ENCODE measurements around the gene PODNL1.

PODNL1 gene

DNA sequence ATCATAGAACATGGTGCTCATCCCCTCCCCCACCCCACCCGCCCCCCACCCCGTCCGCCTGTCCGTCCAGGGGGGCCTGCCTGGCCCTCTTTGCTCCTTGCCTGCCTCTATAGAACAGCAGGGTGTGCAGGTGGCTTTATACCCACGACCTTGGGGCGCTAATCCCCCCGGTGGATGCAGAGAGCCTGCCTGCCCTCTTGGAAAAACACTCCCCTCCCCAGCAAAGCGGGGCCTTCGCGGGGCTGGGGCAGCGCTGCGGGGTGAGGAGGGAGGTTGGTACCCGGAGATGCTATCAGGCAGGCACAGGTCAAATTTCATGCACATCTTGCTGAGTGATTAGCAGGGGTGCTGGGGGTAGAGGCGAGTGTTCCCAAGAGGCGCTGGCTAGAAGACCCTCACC is 46.0 kb upstream of the PODNL1 start:
- WGBS (ENCODE audit: insufficient coverage) = 74% methylated on average over 5 of the region's 15 CpGs
- H3K4me1 ChIP-seq (ENCODE audit: control extremely low read depth in 1 of 4, control insufficient read depth in 4 of 4, insufficient read depth in 4 of 4, low read length in 3 of 4) = peaks cover 3 to 96% (median 84%) of the 10 kb centered on the region in 4 experiments
- POLR2A ChIA-PET = no interaction called here

GRCh38 chr19:13983213-13983889 is 45.1 kb upstream of the PODNL1 start:
- WGBS (ENCODE audit: insufficient coverage) = 87% methylated on average over 17 of the region's 21 CpGs
- DNase-seq = no peak
- peaks cover 0 to 13% (median 6%) of the 10 kb centered on the region in 4 experiments for H3K36me3 ChIP-seq (ENCODE audit: control insufficient read depth in 4 of 4, insufficient read depth in 4 of 4, low read length in 3 of 4)
- POLR2A ChIA-PET = interaction anchor here (0.6 kb wide), 1 partner anchor 120 kb away, joined by 3 read pairs; no protein-coding TSS in a partner anchor
- no peak overlapping the region for H3K27ac ChIP-seq (ENCODE audit: insufficient read depth in 1 of 2, low read depth in 1 of 2, low read length in 2 of 2, poor library complexity in 1 of 2, severe bottlenecking in 2 of 2)
- CTCF ChIA-PET = interaction anchor here (0.7 to 2.4 kb wide), 3 partner anchors 8 to 13 kb away, joined by 3 to 6 read pairs (median 3); no protein-coding TSS in a partner anchor
- H3K4me1 ChIP-seq (ENCODE audit: control extremely low read depth in 1 of 4, control insufficient read depth in 4 of 4, insufficient read depth in 4 of 4, low read length in 3 of 4) = peaks cover 3 to 96% (median 83%) of the 10 kb centered on the region in 4 experiments
- no peaks in the 10 kb centered on the region for H3K9me3 ChIP-seq (ENCODE audit: control extremely low read depth in 1 of 5, control insufficient read depth in 4 of 5, insufficient read depth in 2 of 5, low read depth in 1 of 5, low read length in 4 of 5)
- H3K4me3 ChIP-seq (ENCODE audit: control insufficient read depth in 1 of 7, extremely low read depth in 1 of 7, insufficient read depth in 4 of 7, low read depth in 2 of 7, low read length in 6 of 7) = no peak overlapping the region
- H3K27me3 ChIP-seq (replicated peaks in 2 of 5; ENCODE audit: control insufficient read depth in 4 of 5, insufficient read depth in 5 of 5, low read length in 4 of 5) = no peaks in the 10 kb centered on the region

More for the DNA sequence above, 46.0 kb upstream of the PODNL1 start:
- peaks cover 0 to 13% (median 8%) of the 10 kb centered on the region in 4 experiments for H3K36me3 ChIP-seq (ENCODE audit: control insufficient read depth in 4 of 4, insufficient read depth in 4 of 4, low read length in 3 of 4)
- CTCF ChIA-PET = interaction anchor here (1.0 to 1.4 kb wide), 4 partner anchors 11 to 64 kb away, joined by 3 to 5 read pairs (median 4); no protein-coding TSS in a partner anchor
- no peak overlapping the region for H3K27ac ChIP-seq (ENCODE audit: insufficient read depth in 1 of 2, low read depth in 1 of 2, low read length in 2 of 2, poor library complexity in 1 of 2, severe bottlenecking in 2 of 2)
- H3K9me3 ChIP-seq (ENCODE audit: control extremely low read depth in 1 of 5, control insufficient read depth in 4 of 5, insufficient read depth in 2 of 5, low read depth in 1 of 5, low read length in 4 of 5) = no peaks in the 10 kb centered on the region
- H3K4me3 ChIP-seq (ENCODE audit: control insufficient read depth in 1 of 7, extremely low read depth in 1 of 7, insufficient read depth in 4 of 7, low read depth in 2 of 7, low read length in 6 of 7) = no peak overlapping the region
- no peak for DNase-seq
- no peaks in the 10 kb centered on the region for H3K27me3 ChIP-seq (replicated peaks in 2 of 5; ENCODE audit: control insufficient read depth in 4 of 5, insufficient read depth in 5 of 5, low read length in 4 of 5)

GRCh38 chr19:13982773-13983172 is 44.6 kb upstream of the PODNL1 start:
- ChIA-PET POLR2A (interaction anchor here (0.6 kb wide), 1 partner anchor 120 kb away, joined by 3 read pairs; no protein-coding TSS in a partner anchor), CTCF (interaction anchor here (2.4 kb wide), 1 partner anchor 12 kb away, joined by 6 read pairs; no protein-coding TSS in a partner anchor)
- no peaks in the 10 kb centered on the region for H3K27me3 ChIP-seq (replicated peaks in 2 of 5; ENCODE audit: control insufficient read depth in 4 of 5, insufficient read depth in 5 of 5, low read length in 4 of 5)
- H3K36me3 ChIP-seq (ENCODE audit: control insufficient read depth in 4 of 4, insufficient read depth in 4 of 4, low read length in 3 of 4) = peaks cover 0 to 13% (median 6%) of the 10 kb centered on the region in 4 experiments
- H3K9me3 ChIP-seq (ENCODE audit: control extremely low read depth in 1 of 5, control insufficient read depth in 4 of 5, insufficient read depth in 2 of 5, low read depth in 1 of 5, low read length in 4 of 5) = no peaks in the 10 kb centered on the region
- H3K4me3 ChIP-seq (ENCODE audit: control insufficient read depth in 1 of 7, extremely low read depth in 1 of 7, insufficient read depth in 4 of 7, low read depth in 2 of 7, low read length in 6 of 7) = no peak overlapping the region
- no peak overlapping the region for H3K27ac ChIP-seq (ENCODE audit: insufficient read depth in 1 of 2, low read depth in 1 of 2, low read length in 2 of 2, poor library complexity in 1 of 2, severe bottlenecking in 2 of 2)
- H3K4me1 ChIP-seq (ENCODE audit: control extremely low read depth in 1 of 4, control insufficient read depth in 4 of 4, insufficient read depth in 4 of 4, low read length in 3 of 4) = peaks cover 3 to 96% (median 83%) of the 10 kb centered on the region in 4 experiments
- 98% methylated on average over 9 of the region's 9 CpGs for WGBS (ENCODE audit: insufficient coverage)
- no peak for DNase-seq

DNA sequence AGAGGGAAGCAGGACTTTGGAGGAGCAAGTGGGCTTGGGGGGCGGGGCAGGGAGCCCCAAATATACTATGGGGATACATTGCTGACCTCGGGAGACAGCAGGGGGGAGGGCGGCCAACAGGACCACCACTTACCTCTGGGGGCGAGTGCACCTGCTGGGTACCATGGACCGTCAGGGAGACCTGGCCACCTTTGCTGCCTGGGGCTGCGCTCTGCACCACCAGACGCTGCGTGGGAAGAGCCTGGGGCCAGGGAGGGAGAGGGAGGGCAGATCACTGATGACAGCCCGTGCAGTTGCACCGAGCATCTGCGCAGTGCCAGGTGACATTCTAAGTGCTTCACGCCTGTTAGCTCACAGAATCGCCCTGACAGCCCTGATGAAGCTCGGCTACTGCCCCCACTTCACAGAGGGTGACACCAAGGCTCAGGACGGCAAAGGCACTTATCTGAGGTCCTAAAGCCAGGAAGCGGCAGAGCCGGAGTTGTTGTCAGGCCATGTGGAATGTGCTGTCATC is 43.8 kb upstream of the PODNL1 start:
- Histone ChIP-seq H3K9me3 (ENCODE audit: control extremely low read depth in 1 of 5, control insufficient read depth in 4 of 5, insufficient read depth in 2 of 5, low read depth in 1 of 5, low read length in 4 of 5) (no peaks in the 10 kb centered on the region), H3K27me3 (replicated peaks in 2 of 5; ENCODE audit: control insufficient read depth in 4 of 5, insufficient read depth in 5 of 5, low read length in 4 of 5) (no peaks in the 10 kb centered on the region), H3K27ac (ENCODE audit: insufficient read depth in 1 of 2, low read depth in 1 of 2, low read length in 2 of 2, poor library complexity in 1 of 2, severe bottlenecking in 2 of 2) (no peak overlapping the region), H3K36me3 (ENCODE audit: control insufficient read depth in 4 of 4, insufficient read depth in 4 of 4, low read length in 3 of 4) (peaks cover 0 to 13% (median 6%) of the 10 kb centered on the region in 4 experiments), H3K4me1 (ENCODE audit: control extremely low read depth in 1 of 4, control insufficient read depth in 4 of 4, insufficient read depth in 4 of 4, low read length in 3 of 4) (peaks cover 0 to 90% (median 76%) of the 10 kb centered on the region in 4 experiments), H3K4me3 (ENCODE audit: control insufficient read depth in 1 of 7, extremely low read depth in 1 of 7, insufficient read depth in 4 of 7, low read depth in 2 of 7, low read length in 6 of 7) (no peak overlapping the region)
- WGBS (ENCODE audit: insufficient coverage) = 94% methylated on average over 17 of the region's 17 CpGs
- ChIA-PET CTCF (interaction anchor here (0.9 to 2.4 kb wide), 4 partner anchors 12 to 62 kb away, joined by 3 to 6 read pairs (median 4); partner anchors contain the start of gene IL27RA), POLR2A (interaction anchor here (0.8 kb wide), 1 partner anchor 113 kb away, joined by 3 read pairs; no protein-coding TSS in a partner anchor)
- DNase-seq = no peak

GRCh38 chr19:13981467-13981866 is 43.2 kb upstream of the PODNL1 start:
- Histone ChIP-seq H3K4me1 (ENCODE audit: control extremely low read depth in 1 of 4, control insufficient read depth in 4 of 4, insufficient read depth in 4 of 4, low read length in 3 of 4) (peaks cover 0 to 84% (median 71%) of the 10 kb centered on the region in 4 experiments), H3K27me3 (replicated peaks in 2 of 5; ENCODE audit: control insufficient read depth in 4 of 5, insufficient read depth in 5 of 5, low read length in 4 of 5) (no peaks in the 10 kb centered on the region), H3K36me3 (ENCODE audit: control insufficient read depth in 4 of 4, insufficient read depth in 4 of 4, low read length in 3 of 4) (peaks cover 0 to 14% (median 7%) of the 10 kb centered on the region in 4 experiments), H3K4me3 (ENCODE audit: control insufficient read depth in 1 of 7, extremely low read depth in 1 of 7, insufficient read depth in 4 of 7, low read depth in 2 of 7, low read length in 6 of 7) (no peak overlapping the region), H3K27ac (ENCODE audit: insufficient read depth in 1 of 2, low read depth in 1 of 2, low read length in 2 of 2, poor library complexity in 1 of 2, severe bottlenecking in 2 of 2) (no peak overlapping the region), H3K9me3 (ENCODE audit: control extremely low read depth in 1 of 5, control insufficient read depth in 4 of 5, insufficient read depth in 2 of 5, low read depth in 1 of 5, low read length in 4 of 5) (no peaks in the 10 kb centered on the region)
- ChIA-PET POLR2A (interaction anchor here (0.8 kb wide), 1 partner anchor 112 kb away, joined by 3 read pairs; no protein-coding TSS in a partner anchor), CTCF (interaction anchor here (0.5 to 2.4 kb wide), 8 partner anchors 11 to 96 kb away, joined by 3 to 6 read pairs (median 3); partner anchors contain the start of gene IL27RA)
- WGBS (ENCODE audit: insufficient coverage) = 70% methylated on average over 8 of the region's 9 CpGs
- no peak for DNase-seq

GRCh38 chr19:13981021-13981420 is 42.8 kb upstream of the PODNL1 start:
- peaks cover 0 to 80% (median 66%) of the 10 kb centered on the region in 4 experiments for H3K4me1 ChIP-seq (ENCODE audit: control extremely low read depth in 1 of 4, control insufficient read depth in 4 of 4, insufficient read depth in 4 of 4, low read length in 3 of 4)
- 93% methylated on average over 4 of the region's 5 CpGs for WGBS (ENCODE audit: insufficient coverage)

More at GRCh38 chr19:13981021-13981420, 42.8 kb upstream of the PODNL1 start:
- Histone ChIP-seq H3K9me3 (ENCODE audit: control extremely low read depth in 1 of 5, control insufficient read depth in 4 of 5, insufficient read depth in 2 of 5, low read depth in 1 of 5, low read length in 4 of 5) (no peaks in the 10 kb centered on the region), H3K4me3 (ENCODE audit: control insufficient read depth in 1 of 7, extremely low read depth in 1 of 7, insufficient read depth in 4 of 7, low read depth in 2 of 7, low read length in 6 of 7) (no peak overlapping the region), H3K36me3 (ENCODE audit: control insufficient read depth in 4 of 4, insufficient read depth in 4 of 4, low read length in 3 of 4) (peaks cover 0 to 17% (median 9%) of the 10 kb centered on the region in 4 experiments), H3K27me3 (replicated peaks in 2 of 5; ENCODE audit: control insufficient read depth in 4 of 5, insufficient read depth in 5 of 5, low read length in 4 of 5) (no peaks in the 10 kb centered on the region), H3K27ac (ENCODE audit: insufficient read depth in 1 of 2, low read depth in 1 of 2, low read length in 2 of 2, poor library complexity in 1 of 2, severe bottlenecking in 2 of 2) (no peak overlapping the region)
- CTCF ChIA-PET = interaction anchor here (0.5 to 2.4 kb wide), 8 partner anchors 11 to 97 kb away, joined by 3 to 6 read pairs (median 3); partner anchors contain the start of gene IL27RA
- POLR2A ChIA-PET = interaction anchor here (0.8 kb wide), 1 partner anchor 112 kb away, joined by 3 read pairs; no protein-coding TSS in a partner anchor
- no peak for DNase-seq

Data from common myeloid progenitor, CD34-positive (primary cell).